Mesenteric fat pad (tissue), 1 donor: ENCODE results near the gene DUSP21. TPM values are rescaled to one million over a fixed set of nuclear protein-coding genes. Genes with fewer than 3 reads are reported as not detected.
"Not testable (repeated sequence)": the region's sequence is repeated elsewhere in the genome, so short reads cannot be mapped to it uniquely, and the experiment has no call there.

Experiments
- DNase-seq: peaks from one replicate; pipeline ENCODE4 v3.0.0-alpha.2; 2020; ENCODE audit warnings: low spot score
- total RNA-seq: library from RNA; stranded (reverse); fragmentation: NEBNext Ultra II Directional; extraction: Animal tissue kit (Norgen Biotek cat#: 25700); gene quantifications from one replicate; pipeline ENCODE4 v1.2.1, GENCODE V29; 2021
- donor health status: DM: yes; HTN: yes; CAD: no.

Gene DUSP21
- total RNA-seq, 1 donor from 2014 or later, result not detected

DNA sequence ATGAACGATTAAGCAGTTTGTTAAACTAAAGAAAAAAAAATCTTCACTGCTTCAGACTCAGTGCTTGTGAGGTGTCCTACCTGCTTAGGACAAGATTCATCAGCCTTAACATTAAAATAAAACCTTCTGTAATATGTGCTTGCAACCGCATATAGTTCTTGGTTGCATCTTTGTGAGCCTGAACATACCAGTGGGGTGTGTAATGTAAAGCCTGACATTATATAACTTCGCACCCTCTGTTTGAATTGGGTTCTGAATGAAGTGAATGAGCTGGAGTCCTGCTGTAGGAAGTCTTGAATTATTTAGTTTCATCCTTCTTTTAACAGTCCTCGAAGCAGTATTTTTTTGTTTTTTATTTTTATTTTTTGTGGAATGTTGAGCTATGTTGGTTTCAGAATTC, 32.3 kb downstream of the DUSP21 start:
- DNase-seq, result no peak

- DNase-seq, result no peak
Measured at GRCh38 chrX:44876767-44877166, 32.9 kb downstream of the DUSP21 start.

- no peak for DNase-seq
Measured at GRCh38 chrX:44878780-44879179, 35.0 kb downstream of the DUSP21 start.

- DNase-seq, result no peak
Measured at GRCh38 chrX:44881549-44881948, 37.7 kb downstream of the DUSP21 start.

DNA sequence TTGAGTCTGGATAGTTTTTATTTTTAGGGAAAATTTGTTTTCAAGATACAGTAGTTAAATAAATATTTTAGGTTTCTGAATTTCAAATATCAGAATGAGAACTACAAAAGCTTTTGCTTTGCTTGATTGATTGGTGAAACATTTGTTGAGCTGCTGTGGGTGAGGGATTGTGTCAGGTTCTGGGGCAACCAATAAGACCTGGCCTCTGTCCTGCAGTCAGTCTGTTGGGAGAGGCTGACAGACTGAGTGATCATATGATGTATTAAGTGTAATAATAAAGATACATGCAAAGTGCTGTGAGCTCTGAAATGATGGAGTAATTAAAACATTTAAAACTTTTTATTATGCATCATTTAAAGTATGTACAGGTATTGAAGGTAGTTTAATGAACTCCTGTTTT, 38.8 kb downstream of the DUSP21 start:
- DNase-seq, result no peak

DNA sequence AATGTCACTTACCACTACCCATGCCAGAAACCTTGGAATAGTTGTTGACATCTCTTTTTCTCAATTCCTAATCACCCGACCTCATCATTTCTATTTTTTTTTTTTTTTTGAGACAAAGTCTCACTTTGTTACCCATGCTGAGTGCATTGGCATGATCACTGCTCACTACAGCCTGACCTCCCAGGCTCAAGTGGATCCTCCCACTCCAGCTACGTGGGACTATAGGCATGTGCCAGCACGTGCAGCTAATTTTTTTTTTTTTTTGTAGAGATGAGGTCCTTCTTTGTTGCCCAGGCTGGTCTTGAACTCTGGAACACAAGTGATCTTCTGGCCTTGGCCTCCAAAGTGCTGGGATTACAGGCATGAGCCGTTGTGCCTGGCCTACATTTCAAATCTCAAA, 41.1 kb downstream of the DUSP21 start:
- DNase-seq, result no peak

GRCh38 chrX:44889824-44890223, 46.0 kb downstream of the DUSP21 start:
- no peak for DNase-seq

GRCh38 chrX:44890247-44890646, 46.4 kb downstream of the DUSP21 start:
- no peak for DNase-seq

DNA sequence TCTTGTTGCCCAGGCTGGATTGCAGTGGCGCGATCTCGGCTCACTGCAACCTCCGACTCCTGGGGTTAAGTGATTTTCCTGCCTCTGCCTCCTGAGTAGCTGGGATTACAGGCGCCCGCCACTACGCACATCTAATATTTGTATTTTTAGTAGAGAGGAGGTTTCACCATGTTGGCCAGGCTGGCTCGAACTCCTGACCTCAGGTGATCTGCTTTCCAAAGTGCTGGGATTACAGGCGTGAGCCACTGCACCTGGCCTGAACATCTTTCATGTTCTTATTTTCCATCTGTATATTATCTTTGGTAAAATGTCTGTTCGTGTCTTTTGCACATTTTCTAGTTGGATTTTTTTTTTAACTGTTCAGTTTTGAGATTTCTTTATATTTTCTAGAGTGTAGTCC, 46.9 kb downstream of the DUSP21 start:
- DNase-seq, result not testable (repeated sequence)

DNA sequence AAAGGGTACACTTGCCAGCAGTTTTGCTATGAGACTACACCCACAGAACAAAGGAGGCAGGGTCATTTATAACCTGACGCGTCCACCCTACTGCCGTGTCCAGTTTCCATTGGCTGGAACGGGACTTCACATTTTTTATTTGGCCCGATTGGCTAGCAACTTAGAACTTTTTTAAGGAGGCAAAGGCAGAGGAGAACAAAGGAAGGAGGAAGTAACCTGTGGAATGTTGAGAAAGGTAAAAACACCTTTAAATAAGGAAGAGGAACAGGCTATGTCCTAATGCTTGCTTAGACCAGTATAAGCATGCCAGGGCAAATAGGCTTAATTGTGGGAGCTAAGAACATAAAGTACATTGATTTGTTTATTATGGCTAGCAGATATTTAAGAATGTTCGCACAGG, 47.8 kb downstream of the DUSP21 start:
- DNase-seq, result no peak

Other genes with a start within 250 kb of the DUSP21 start
- 28.4 TPM for gene KDM6A, start 29.2 kb downstream of the DUSP21 start, total RNA-seq